Esophagus muscularis mucosa (tissue), 4 donors: ENCODE results near the gene S100A8. TPM values are rescaled to one million over a fixed set of nuclear protein-coding genes. Genes with fewer than 3 reads are reported as not detected.

Experiments used
- DNase-seq: peaks from one replicate; pipeline ENCODE4 v3.0.0-alpha.2; 2017; ENCODE audit errors: extremely low spot score
- H3K27ac ChIP-seq, 4 donors: fragments of 200-600 bp; sonication (generic); replicated peaks in 1 of 4; 1 replicate in 3 of 4; 2 replicates in 1 of 4; pipeline ENCODE4 v1.5.1; 2016 to 2019; ENCODE audit warnings: mild to moderate bottlenecking in 1 of 4
- H3K27me3 ChIP-seq, 4 donors: fragments of 200-600 bp; sonication (generic); one replicate each; pipeline versions ENCODE4 v1.5.1 to v1.6.0; 2016 to 2019
- H3K36me3 ChIP-seq, 4 donors: fragments of 200-600 bp; sonication (generic); one replicate each; pipeline ENCODE4 v1.5.1; 2016 to 2019
- H3K4me1 ChIP-seq, 4 donors: fragments of 200-600 bp; sonication (generic); one replicate each; pipeline ENCODE4 v1.5.1; 2016 to 2019
- H3K4me3 ChIP-seq, 4 donors: fragments of 200-600 bp; sonication (generic); 1 replicate in 2 of 4; 2 replicates in 2 of 4; pipeline ENCODE4 v1.5.1; 2016 to 2019; ENCODE audit warnings: mild to moderate bottlenecking in 4 of 4, moderate library complexity in 1 of 4
- H3K9me3 ChIP-seq, 4 donors: fragments of 200-600 bp; sonication (generic); 1 replicate in 3 of 4; 2 replicates in 1 of 4; pipeline ENCODE4 v1.5.1; 2016 to 2019
- CTCF ChIP-seq, 3 experiments: fragments of 200-600 bp in 2 of 3; fragments of 450-650 bp in 1 of 3; sonication (generic) in 2 of 3; IDR thresholded peaks; one replicate each; pipeline ENCODE4 v1.5.1; 2017 to 2019; ENCODE audit warnings: antibody characterized with exemption in 3 of 3, mild to moderate bottlenecking in 2 of 3, moderate library complexity in 1 of 3
- EP300 ChIP-seq: sonication (generic); formaldehyde crosslinking; IDR thresholded peaks from one replicate; pipeline ENCODE4 v1.6.1; 2017; ENCODE audit warnings: antibody characterized with exemption
- POLR2A ChIP-seq: fragments of 450-650 bp; IDR thresholded peaks from one replicate; pipeline ENCODE4 v1.6.1; 2017; ENCODE audit warnings: antibody characterized with exemption, moderate library complexity, mild to moderate bottlenecking, low read depth
- POLR2AphosphoS5 ChIP-seq, 2 donors: sonication (generic); formaldehyde crosslinking; IDR thresholded peaks; one replicate each; pipeline ENCODE4 v1.6.1; 2017; ENCODE audit warnings: antibody characterized with exemption in 2 of 2
- WGBS: methylation state at CpG from one replicate; pipeline ENCODE4 v1.1.5; 2018; 5-methylcytosine and 5-hydroxymethylcytosine counted together
- intact Hi-C: fragments of 100-400 bp; cut with DNase I; formaldehyde crosslinking; loops from one replicate; pipeline ENCODE4 v1.15.1; 2023
- total RNA-seq, 4 donors: library from RNA; depleted of rRNA; stranded (reverse); fragments of >200 nt; gene quantifications; one replicate each; pipeline versions ENCODE4 v1.1.0 to v1.2.1, GENCODE V29; 2016

The S100A8 gene
- total RNA-seq, 4 donors from 2014 or later, result 9.9 to 155 (median 12.0) TPM

GRCh38 chr1:153355445-153356071 lies 35.3 kb downstream of the S100A8 start:
- DNase-seq, result no peak
- H3K9me3 ChIP-seq, result no peaks in the 10 kb centered on the region
- no peaks in the 10 kb centered on the region for H3K36me3 ChIP-seq
- H3K4me1 ChIP-seq, result no peaks in the 10 kb centered on the region
- H3K4me3 ChIP-seq, result no peak overlapping the region
- peak in 2 of 3 experiments; percentile 17 to 21 for TF ChIP-seq CTCF (IDR thresholded peaks at IDR 0.05)
- TF ChIP-seq EP300, result no peak
- no peak for TF ChIP-seq POLR2AphosphoS5 (IDR thresholded peaks at IDR 0.05)
- TF ChIP-seq POLR2A, result no peak
- intact Hi-C loops, result no loop called here
- WGBS, result 40% methylated on average over 10 of the region's 10 CpGs
- H3K27ac ChIP-seq, result no peak overlapping the region
- H3K27me3 ChIP-seq, result peaks cover 0 to 30% (median 0%) of the 10 kb centered on the region in 4 donors

DNA sequence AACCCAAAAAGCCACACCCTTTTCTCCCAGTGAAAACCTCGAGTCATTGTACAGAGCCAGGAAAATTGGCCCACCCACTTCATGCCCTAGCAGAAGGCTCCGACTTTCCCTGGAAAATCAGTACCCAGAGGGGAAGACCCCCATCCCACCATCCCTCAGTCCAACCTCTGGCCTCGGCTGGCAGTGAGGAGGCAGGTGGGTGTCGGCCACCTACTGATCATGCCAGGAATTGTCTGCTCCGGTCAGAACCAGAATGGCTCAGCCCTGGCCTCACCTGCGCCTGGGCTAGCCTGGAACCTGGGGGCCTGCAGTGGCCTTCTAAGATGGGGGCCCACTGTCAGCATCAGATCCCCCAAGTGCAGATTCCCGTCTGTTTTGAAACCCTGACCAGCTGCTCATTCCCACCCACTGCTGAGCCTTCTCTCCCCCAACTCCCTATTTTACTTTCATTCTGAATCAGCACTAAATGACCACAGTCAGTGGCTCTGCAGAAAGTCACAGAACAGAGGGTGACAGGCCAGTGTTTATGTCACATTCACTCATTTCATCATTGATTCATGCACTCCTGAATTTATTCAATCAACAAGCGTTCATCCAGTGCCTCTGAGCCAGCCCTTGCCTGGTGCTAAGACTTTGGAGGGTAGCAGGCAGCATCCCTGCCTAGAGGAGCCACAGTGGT lies 36.2 kb downstream of the S100A8 start:
- intact Hi-C loops, result no loop called here
- Histone ChIP-seq H3K9me3 (no peaks in the 10 kb centered on the region), H3K4me1 (no peaks in the 10 kb centered on the region), H3K27me3 (peaks cover 0 to 36% (median 2%) of the 10 kb centered on the region in 4 donors), H3K4me3 (no peak overlapping the region), H3K36me3 (no peaks in the 10 kb centered on the region), H3K27ac (no peak overlapping the region)
- WGBS, result 72% methylated on average over 8 of the region's 8 CpGs
- DNase-seq, result no peak
- TF ChIP-seq POLR2A, result no peak
- no peak for TF ChIP-seq POLR2AphosphoS5 (IDR thresholded peaks at IDR 0.05)
- no peak for TF ChIP-seq CTCF (IDR thresholded peaks at IDR 0.05)
- no peak for TF ChIP-seq EP300

GRCh38 chr1:153353226-153353947 lies 37.5 kb downstream of the S100A8 start:
- no peaks in the 10 kb centered on the region for H3K4me1 ChIP-seq
- peak; percentile 55 for DNase-seq
- TF ChIP-seq POLR2AphosphoS5 (IDR thresholded peaks at IDR 0.05) (no peak), CTCF (IDR thresholded peaks at IDR 0.05) (peak in 1 of 3 experiments; percentile 3)
- peaks cover 0 to 49% (median 2%) of the 10 kb centered on the region in 4 donors for H3K27me3 ChIP-seq
- no peaks in the 10 kb centered on the region for H3K9me3 ChIP-seq
- H3K36me3 ChIP-seq, result no peaks in the 10 kb centered on the region
- 86% methylated on average over 7 of the region's 7 CpGs for WGBS
- intact Hi-C loops, result loop anchor here (2.0 kb wide), 1 partner anchor 141 kb away; no protein-coding TSS in a partner anchor
- no peak overlapping the region for H3K4me3 ChIP-seq
- H3K27ac ChIP-seq, result no peak overlapping the region

DNA sequence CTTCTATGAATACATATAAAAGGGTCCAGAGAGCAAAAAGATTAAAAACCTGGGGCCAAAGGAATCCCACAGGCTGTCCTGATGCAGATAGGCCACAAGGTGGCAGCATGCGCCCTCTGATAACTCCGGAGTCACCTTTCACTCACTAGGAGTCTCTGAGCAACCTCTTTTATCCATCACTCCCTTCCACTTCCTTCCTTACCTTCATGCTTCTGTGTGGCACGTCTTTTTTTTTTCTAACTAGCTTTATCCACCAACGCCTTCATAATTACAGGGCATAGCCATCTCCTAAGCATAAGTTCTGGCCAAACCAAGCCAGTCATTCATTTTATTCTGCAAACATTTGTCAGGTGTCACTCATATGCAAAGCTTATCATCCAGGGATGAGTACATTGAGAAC lies 38.4 kb downstream of the S100A8 start:
- peak; percentile 91 for DNase-seq
- Histone ChIP-seq H3K27me3 (peaks cover 0 to 57% (median 4%) of the 10 kb centered on the region in 4 donors), H3K36me3 (no peaks in the 10 kb centered on the region), H3K4me3 (no peak overlapping the region), H3K9me3 (no peaks in the 10 kb centered on the region), H3K27ac (no peak overlapping the region), H3K4me1 (no peaks in the 10 kb centered on the region)
- 2% methylated on average over 4 of the region's 4 CpGs for WGBS
- intact Hi-C loops, result loop anchor here (2.0 kb wide), 1 partner anchor 142 kb away; no protein-coding TSS in a partner anchor
- TF ChIP-seq CTCF (IDR thresholded peaks at IDR 0.05), result peak; percentile 85 to 90 (median 89)
- TF ChIP-seq POLR2A, result no peak
- peak in 1 of 2 donors; percentile 12 for TF ChIP-seq POLR2AphosphoS5 (IDR thresholded peaks at IDR 0.05)
- no peak for TF ChIP-seq EP300
